GM19438 (cell line): ENCODE results near the gene OR5AN1.
"Not testable (repeated sequence)": the region's sequence is repeated elsewhere in the genome, so short reads cannot be mapped to it uniquely, and the experiment has no call there.

Experiments
- ATAC-seq: cut with Tn5 transposase; IDR thresholded peaks from one replicate; pipeline ENCODE4 v1.9.1; 2021; ENCODE audit warnings: low read depth; ENCODE audit not compliant: unreplicated experiment

OR5AN1 gene

GRCh38 chr11:59358595-59358994 is at the start of gene OR5AN1:
Gene OR5AN1, plus strand, starts transcription at chr11:59358895. Its CDS starts 5,564 bp downstream, at chr11:59364459.
- ATAC-seq, result no peak

- no peak for ATAC-seq
These were observed 23.7 kb upstream of the OR5AN1 start for GRCh38 chr11:59335001-59335400.

DNA sequence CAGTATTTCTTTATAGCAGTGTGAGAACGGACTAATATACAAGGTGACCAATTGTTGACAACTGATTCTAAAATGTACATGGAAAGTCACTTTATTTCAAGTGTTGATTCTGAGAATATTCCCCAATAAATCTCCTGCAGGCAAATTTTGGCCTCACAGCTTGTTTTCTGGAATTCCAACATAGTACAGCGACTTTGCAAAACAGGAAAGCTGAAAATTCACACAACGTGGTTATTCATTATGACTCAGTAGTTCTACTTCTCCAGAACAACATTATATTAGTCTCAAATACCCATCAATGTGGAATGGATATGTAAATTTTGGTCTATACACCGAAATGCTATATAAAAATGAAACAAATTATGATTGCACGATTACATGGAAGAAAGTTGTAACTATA is 22.5 kb upstream of the OR5AN1 start:
- ATAC-seq, result no peak

GRCh38 chr11:59336931-59337330 is 21.8 kb upstream of the OR5AN1 start:
- ATAC-seq, result no peak

- ATAC-seq, result not testable (repeated sequence)
These were observed 9.0 kb upstream of the OR5AN1 start for GRCh38 chr11:59349657-59350056.

DNA sequence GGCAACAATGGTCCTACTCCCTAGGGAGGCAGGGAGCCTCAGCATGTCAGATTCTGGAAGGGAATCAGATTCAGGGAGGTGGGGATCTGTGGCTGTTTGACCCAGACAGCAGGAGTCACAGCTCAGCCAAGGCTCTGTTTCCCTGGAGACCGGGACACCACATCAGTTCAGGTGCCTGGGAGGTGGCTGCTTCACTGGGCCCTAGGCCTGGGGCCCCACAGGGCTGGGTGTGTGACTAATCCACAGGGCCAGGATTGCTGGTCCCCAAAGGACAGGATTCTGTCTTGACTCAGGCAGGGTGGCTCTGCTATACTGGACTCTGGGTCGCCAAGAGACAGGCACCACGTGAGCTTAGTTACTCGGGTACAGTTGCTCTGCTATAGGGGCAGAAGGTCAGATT is 3.5 kb upstream of the OR5AN1 start:
- no peak for ATAC-seq

DNA sequence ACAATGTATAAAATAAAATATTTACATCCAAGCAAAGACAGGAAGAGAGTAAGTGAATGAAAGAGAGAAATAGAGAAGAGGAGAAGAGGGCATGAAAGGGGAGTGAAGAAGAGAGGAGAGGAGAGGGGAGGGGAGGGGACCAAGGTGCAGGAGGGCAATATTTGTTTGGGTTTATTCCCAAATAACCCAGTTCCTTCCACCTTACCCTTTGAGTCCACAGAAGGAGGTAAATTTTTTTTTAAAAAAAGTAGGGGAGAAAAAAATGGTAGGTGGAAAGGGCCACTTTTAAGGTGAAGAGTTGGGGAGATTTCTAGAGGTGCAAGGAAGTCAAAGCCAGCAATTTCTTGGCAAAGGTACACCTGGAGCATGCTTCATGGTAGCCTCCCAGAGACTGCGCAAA is 2.1 kb upstream of the OR5AN1 start:
- no peak for ATAC-seq

DNA sequence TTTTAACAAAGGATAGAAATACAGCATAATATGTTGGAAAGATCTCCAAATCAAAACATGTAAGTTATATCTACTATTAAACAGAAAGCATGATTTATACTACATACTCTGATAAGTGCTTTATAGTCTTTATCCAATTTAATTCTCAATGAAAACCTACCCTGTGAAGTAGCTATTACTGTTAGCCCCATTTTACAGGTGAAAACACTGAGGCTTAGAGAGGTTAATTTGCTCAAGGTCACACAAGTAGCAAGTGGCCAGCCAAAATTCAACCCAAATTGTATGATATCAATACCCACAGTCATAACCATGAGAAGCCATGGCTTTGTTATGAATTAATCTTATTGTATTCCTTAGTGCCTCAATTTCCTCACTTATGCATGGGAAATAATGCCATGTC is 675 bp upstream of the OR5AN1 start:
- no peak for ATAC-seq

GRCh38 chr11:59365232-59366018 is 6.7 kb downstream of the OR5AN1 start:
- ATAC-seq, result no peak

DNA sequence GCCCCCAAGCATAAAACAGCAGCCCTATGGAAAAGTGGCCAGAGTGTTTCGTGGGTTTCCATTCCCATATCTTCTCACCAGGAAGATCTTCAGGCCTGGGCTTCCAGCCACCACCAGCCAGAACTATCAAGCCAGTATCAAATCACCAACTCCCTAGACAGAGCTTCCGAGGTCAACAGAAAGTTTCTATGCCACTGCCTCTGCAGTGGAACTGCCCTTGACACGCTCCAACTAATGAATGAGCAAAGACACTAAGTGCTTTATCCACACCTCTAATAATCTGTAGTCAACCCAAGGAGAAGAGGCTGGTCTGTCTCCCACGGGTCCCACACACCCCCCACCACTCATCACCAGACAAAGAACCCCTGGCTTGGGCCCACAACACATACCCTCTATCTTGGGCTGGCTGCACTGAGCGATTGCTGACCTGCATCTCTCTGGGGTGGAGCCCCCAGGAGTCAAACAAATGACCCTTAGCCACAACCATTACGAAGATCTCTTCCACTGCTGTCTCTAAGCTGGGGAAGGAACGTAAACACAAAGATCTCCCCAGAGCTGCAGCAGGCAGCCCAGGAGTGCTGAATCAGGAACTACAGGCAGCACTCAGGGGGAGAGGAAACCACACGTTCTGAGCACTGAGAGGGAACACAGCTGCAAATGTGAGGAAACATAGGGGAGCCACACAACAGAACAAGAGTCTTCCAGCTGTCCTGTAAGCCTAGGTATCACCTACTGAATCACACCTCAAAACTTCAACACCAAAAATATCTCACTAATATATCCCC is 9.7 kb downstream of the OR5AN1 start:
- ATAC-seq, result no peak

DNA sequence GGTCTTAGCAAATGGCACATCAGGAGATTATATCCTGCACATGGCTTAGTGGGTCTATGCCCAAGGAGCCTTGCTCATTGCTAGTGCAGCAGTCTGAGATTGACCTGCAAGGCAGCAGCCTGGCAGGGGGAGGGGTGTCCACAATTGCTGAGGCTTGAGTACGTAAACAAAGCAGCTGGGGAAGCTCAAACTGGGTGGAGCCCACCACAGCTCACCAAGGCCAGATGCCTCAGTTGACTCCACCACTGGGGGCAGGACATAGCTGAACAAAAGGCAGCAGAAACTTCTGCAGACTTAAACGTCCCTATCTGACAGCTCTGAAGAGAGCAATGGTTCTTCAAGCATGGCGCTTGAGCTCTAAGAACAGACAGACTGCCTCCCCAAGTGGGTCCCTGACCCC is 13.6 kb downstream of the OR5AN1 start:
- ATAC-seq, result not testable (repeated sequence)

GRCh38 chr11:59380263-59381059 is 21.8 kb downstream of the OR5AN1 start:
- ATAC-seq, result peak; percentile 92

DNA sequence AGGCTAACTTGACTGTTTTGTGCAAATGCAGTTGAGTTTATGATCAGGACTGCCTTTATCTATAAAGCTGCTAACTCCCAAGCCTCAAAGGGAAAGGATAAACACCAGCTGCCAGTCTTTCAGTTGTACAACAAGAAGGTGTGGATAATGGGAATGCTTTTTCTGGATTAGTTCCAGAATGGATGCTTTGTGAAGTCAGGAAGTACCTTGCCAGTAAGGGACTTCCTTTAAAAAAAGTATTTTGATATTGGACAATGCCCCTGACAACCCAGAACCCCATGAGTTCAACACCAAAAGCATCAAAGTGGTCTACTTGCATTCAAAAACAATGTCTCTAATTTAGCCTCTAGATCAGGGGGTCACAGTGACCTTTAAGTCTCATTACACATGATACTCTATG is 35.5 kb downstream of the OR5AN1 start:
- no peak for ATAC-seq

DNA sequence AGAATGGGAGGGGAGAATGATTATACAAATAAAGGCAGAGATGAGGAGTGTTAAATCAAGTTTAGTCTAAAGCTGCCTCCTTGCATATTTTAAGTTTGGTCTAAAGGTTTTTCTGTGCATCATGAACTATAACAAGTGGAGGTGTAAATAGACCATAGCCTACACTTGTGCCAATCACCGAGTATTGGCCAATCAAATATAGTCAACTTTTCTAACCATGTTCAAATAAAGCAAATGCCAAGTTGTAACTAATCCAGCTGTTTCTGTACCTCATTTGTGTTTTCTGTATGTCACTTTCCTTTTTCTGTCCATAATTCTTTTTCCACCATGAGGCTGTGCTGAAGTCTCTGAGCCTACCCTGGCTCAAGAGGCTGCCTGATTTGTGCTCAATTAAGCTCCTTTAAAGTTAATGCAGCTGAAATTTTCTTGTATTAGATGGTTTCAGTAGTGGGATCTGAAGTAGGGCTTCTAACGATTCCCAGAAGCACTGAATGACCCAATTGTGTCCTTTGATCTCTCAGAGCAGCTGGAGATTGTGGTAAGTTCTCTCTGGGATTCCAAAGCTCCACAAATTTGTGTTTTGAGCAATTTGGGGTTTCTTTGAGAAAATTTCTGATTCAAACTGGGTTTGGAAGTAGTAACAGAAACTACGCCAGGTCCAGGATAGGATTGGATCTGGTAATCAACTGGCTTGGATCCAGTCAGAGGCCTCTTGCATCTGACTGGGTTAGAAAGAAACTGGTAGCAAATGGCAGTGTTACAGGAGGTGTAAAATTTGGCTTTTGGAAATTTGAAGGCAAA is 42.0 kb downstream of the OR5AN1 start:
- no peak for ATAC-seq

DNA sequence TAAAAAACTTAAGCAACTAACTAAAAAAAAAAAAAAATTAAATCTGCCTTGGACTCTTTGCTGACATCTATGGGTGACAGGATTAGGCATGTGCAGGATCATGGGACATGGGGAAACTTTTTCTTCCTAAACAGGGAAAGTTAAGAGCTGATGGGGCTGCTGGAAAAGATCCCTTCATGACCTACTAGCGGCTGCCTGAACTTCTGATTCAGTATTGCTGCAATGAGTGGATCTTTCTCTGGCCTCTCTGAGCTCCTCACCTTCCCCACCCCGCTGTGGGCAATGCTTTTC is 42.5 kb downstream of the OR5AN1 start:
- no peak for ATAC-seq

DNA sequence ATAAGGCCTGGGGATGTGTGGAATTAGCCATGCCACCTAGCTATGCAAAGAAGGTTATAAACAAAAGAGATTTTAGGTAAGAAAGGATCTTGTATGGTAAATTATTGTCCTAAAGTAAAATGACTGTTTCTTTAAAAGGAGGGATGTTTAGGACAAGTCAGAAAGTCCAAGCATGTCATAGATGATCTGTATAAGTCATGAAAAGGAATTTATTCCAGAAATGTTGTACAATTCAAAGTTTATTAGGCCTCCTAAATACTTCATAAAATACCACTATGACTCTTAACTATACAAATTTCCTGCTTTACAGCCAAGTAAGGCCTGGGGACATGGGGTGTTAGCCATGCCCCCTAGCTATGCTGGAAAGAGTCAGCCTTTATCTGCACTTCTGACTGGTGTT is 44.9 kb downstream of the OR5AN1 start:
- no peak for ATAC-seq

- ATAC-seq, result no peak
These were observed 55.0 kb downstream of the OR5AN1 start for GRCh38 chr11:59413646-59414045.

- ATAC-seq, result no peak
These were observed 56.4 kb downstream of the OR5AN1 start for GRCh38 chr11:59415111-59415510.

- ATAC-seq, result no peak
These were observed 57.9 kb downstream of the OR5AN1 start for GRCh38 chr11:59416613-59417012.

- ATAC-seq, result no peak
These were observed 58.3 kb downstream of the OR5AN1 start for GRCh38 chr11:59417023-59417422.

DNA sequence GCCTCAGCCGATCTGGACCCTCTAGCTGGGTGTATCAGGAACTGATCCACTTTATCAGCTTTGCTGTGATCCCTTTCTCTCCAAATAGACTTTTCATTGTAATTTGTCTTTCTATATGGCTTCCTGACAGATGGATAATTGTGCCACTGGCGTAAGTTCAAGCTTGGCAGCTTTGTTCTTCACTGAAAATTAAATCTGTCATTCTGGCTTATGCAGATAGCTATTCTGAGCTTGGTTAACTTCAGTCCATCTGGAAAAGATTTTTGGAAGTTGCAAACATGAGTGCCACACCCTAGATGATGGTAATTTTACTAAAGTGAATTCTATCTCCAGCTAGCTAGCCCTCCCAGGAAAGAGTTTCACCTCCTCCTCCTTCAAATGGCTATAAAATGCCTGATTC is 59.5 kb downstream of the OR5AN1 start:
- ATAC-seq, result no peak
